ENCODE measurements around the gene ANKIB1.

ANKIB1 gene

DNA sequence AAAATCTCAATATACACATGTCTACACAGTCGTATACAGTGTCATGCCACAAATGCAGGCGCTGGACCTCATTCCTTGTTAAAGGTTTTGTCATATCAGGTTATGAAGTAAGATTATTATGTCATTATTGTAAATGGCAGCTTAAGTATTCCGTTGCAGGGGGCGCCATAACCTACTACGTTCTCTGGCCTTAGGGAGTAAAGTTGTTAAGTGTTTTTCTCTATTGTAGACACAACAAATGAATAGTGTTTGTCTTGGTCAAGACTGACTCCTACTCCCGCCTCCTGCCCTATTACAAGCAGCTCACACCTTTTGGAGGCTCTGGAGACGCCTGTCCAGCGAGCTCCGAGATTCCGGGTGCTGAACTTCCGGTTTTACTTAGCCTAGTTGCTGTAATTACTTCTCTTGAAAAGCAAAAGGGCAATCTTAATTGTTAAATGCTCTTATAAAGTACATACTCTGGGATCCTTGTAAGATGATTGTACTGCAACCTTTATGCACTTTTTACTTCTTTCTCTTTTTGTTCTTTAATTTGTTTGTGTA lies 202.5 kb downstream of the ANKIB1 start:
- no peak for TF ChIP-seq CTCF (IDR thresholded peaks at IDR 0.05; ENCODE audit: extremely low read depth, missing control alignments)
- peak; percentile 56 for DNase-seq (ENCODE audit: low spot score)
